ENCODE data around the gene OSBPL5. TPM values are rescaled to one million over a fixed set of nuclear protein-coding genes. Genes with fewer than 3 reads are reported as not detected.

Gene OSBPL5
- polyA plus RNA-seq, 3 donors, result 19.9 to 25.6 (median 25.1) TPM

GRCh38 chr11:3058753-3059664 is 106.1 kb downstream of the OSBPL5 start:
- DNase-seq, result no peak

GRCh38 chr11:3057069-3057963 is 107.8 kb downstream of the OSBPL5 start, which contains the start of gene CARS1:
CARS1 (minus strand) TSS chr11:3057423; CDS start chr11:3057367, 56 bp downstream.
- DNase-seq, result peak; percentile 94

GRCh38 chr11:3056296-3057068 is 108.6 kb downstream of the OSBPL5 start:
- no peak for DNase-seq

- DNase-seq, result no peak
Measured at GRCh38 chr11:3055891-3056290, 109.2 kb downstream of the OSBPL5 start.

GRCh38 chr11:3052567-3052966 is 112.5 kb downstream of the OSBPL5 start:
- DNase-seq, result no peak

- no peak for DNase-seq
Measured at GRCh38 chr11:3052109-3052479, 113.0 kb downstream of the OSBPL5 start.

GRCh38 chr11:3051196-3052108 is 113.7 kb downstream of the OSBPL5 start:
- DNase-seq, result no peak

- no peak for DNase-seq
Measured at GRCh38 chr11:3050386-3051195, 114.5 kb downstream of the OSBPL5 start.

GRCh38 chr11:3049430-3050243 is 115.5 kb downstream of the OSBPL5 start:
- no peak for DNase-seq

- no peak for DNase-seq
Measured at GRCh38 chr11:3047637-3048036, 117.5 kb downstream of the OSBPL5 start.

- no peak for DNase-seq
Measured at GRCh38 chr11:3046641-3047040, 118.5 kb downstream of the OSBPL5 start.

- DNase-seq, result no peak
Measured at GRCh38 chr11:3046190-3046589, 118.9 kb downstream of the OSBPL5 start.

- DNase-seq, result no peak
Measured at GRCh38 chr11:3044915-3045314, 120.2 kb downstream of the OSBPL5 start.

GRCh38 chr11:3044004-3044403 is 121.1 kb downstream of the OSBPL5 start:
- no peak for DNase-seq

GRCh38 chr11:3043315-3043871 is 121.7 kb downstream of the OSBPL5 start:
- no peak for DNase-seq

GRCh38 chr11:3042496-3043314 is 122.4 kb downstream of the OSBPL5 start:
- no peak for DNase-seq

GRCh38 chr11:3041699-3042441 is 123.2 kb downstream of the OSBPL5 start:
- no peak for DNase-seq
